IPS-NIHi11 (cell line): ENCODE data around the gene EEF2K.
A peak's percentile ranks its signal among the peaks of the same experiment; 100 is the strongest.
"Not testable (repeated sequence)": the region's sequence is repeated elsewhere in the genome, so short reads cannot be mapped to it uniquely, and the experiment has no call there.

Experiments
- DNase-seq: peaks from one replicate; pipeline ENCODE4 v3.0.0; 2012; ENCODE audit warnings: mixed read lengths, low spot score

Gene EEF2K

DNA sequence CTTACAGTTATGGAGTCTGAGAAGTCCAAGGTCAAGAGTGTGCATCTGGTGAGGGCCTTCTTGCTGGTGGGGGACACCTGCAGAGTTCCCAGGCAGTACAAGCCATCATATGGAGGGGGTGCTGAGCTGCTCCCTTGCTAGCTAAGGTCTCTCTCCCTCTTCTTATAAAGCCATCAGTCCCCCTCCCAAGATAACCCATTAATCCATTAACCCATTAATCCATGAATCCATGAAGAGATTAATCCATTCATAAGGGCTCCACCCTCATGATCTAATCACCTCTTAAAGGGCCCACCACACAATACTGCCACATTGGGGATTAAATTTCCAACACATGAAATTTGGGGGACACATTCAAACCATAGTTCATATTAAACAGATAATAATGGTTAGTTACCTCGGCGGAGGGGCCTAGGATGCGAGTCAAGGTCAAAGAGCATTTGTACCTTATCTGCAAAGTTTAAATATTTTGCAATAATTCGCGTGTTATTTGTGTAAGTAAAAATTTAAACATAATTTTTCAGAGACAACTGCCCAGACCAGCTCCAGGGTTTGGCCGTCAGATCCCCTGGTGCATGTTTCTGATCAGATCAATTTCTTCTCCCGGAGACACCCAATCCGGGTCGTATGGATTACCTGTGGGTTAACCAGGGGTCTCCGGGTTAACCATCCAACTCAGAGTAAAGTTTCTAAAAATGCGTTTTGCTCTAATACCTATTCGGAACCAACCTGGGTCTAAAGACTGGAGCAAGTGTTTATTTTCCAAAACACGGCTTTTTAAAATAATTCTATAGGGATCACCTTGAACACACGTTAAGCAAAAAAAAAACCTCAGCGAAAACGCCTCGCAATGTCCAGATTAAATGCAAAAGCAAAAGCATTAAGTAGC, 90.4 kb downstream of the EEF2K start:
- DNase-seq, result no peak

DNA sequence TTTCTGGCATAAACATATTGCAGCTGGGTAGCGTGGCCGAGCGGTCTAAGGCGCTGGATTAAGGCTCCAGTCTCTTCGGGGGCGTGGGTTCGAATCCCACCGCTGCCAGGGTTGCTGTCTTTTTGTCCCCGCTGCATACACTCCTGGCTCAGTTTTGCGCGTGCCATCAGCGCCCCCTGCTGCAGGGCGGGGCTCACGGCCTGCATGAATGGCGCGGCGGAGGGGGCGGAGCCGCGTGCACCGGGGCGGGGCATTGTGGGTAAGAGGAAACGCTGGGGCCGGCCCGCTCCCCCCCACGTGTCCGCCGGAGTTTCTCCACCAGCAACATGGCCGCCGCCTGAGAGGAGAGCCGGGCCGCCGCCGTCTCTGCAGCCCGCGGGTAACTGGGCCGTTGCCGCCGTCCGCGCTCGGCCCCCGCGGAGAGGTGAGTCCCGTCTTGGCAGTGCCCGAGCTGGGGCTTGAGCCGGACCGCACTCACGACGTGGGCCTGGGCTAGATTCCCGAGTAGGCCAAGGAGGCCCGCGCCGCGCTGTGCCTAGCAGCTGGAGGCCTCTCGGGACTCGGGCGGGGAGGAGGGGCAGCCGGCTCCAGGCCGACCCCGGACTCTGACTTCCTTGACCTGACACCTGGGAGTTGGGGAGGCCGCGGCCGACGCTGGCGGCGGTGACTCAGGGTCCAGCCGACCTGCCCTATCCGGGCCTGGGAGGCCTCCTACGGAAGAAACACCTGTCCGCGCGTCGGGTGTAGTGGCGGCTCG, 91.2 kb downstream of the EEF2K start, which contains the start of gene POLR3E:
Gene POLR3E, plus strand, starts transcription at position 296 of the 757 bp plus-strand sequence. CDS start 5,560 bp downstream, outside the sequence.
- peak; percentile 95 for DNase-seq

GRCh38 chr16:22297871-22298733, 92.0 kb downstream of the EEF2K start:
- peak; percentile 72 for DNase-seq

- DNase-seq, result no peak
Observed at GRCh38 chr16:22299036-22299435, 93.0 kb downstream of the EEF2K start.

DNA sequence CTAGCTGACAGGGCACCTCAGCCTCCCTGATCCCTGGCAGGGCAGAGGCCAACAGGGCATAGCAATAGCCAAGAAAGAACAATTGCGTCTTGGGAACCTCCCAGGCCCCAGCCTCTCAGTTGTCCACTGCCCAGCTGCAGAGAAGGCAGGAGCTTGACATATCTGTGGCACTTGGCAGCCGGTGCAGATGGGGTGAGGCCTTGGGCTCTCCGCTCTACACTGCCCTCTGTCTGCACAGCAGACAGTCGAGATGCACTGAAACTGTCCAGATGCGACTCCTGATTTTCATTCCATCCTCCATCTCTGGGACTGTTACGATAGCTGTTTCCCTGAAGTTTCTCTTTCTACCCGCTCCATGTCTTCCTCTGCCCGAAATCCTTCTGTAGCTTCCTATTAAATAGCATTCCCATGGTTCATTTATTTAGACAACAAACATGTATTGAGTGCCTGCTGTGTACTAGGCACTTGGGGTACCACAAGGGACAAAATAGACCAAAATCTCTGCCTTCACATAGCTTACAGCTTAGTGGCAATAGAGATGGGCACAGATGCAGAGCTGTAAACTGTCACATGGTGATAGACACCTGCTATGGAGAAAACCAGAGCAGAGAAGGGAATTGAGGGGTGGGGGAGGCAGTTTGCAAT, 94.5 kb downstream of the EEF2K start:
- DNase-seq, result peak; percentile 64

GRCh38 chr16:22301423-22301822, 95.3 kb downstream of the EEF2K start:
- not testable (repeated sequence) for DNase-seq

DNA sequence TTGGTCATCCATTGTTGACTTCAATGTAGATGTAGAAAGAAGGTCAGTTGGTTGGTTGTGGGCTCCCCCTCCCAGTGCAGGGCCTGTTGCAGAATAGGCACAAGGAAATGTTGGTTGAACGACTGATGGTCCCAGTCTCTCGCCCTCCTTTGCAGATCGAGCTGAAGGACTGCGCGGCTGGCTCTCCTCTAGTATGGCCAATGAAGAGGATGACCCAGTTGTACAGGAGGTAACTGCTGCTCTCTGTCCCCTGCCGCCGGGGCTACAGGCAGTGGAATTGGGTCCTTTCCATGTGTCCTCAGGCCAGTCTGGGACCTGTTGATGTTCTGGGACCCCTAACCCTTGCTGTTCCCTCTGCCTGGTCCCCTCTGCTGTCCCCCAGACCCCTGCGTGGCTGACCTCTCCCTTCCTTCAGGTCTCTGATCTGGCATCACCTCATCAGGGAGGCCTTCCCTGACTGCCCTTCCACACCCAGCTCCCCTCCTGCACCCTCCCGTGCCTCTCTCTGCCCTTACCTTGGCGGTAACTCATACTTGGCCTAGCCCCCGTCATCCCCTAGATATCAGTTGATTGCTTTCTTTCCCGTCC, 96.8 kb downstream of the EEF2K start:
- no peak for DNase-seq

GRCh38 chr16:22304411-22304810, 98.3 kb downstream of the EEF2K start:
- no peak for DNase-seq

DNA sequence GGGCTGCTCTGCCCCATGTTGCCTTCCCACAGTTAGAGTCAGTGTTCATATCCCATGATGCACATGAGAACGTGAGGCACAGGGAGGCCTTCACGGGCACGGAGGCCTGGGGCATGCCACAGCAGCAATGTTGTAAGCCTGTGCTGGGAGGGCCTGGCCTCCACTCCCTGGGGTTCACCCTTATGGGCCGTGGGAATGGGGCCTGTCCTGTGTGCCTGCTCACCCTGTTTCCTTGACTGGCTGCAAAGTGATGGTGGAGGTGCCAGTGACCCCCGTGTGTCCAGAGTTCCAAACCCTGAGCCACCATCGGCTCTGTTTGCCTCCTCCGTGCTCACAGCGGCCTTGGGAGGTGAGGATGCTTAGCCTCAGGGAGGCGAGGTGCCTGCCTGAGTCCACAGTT, 100.7 kb downstream of the EEF2K start:
- DNase-seq, result no peak

DNA sequence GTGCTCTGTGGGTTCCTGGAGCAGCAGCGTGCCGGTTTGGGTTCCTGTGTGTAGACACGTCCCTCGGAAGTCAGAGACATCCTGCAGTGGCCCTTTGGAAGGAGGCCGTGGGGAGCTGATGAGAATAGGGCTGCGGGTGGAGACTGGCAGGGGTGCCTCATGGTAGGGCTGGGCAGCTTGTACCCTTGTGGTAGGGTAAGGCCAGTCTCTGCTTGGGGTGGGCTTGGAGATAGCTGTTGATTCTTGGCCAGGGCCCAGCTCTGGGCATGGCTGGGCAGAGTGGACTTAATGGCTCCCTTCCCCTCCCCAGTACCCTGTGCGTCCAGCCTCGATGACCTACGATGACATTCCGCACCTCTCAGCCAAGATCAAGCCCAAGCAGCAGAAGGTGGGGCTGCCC, 101.8 kb downstream of the EEF2K start:
- DNase-seq, result no peak

GRCh38 chr16:22308824-22309520, 102.9 kb downstream of the EEF2K start:
- no peak for DNase-seq

DNA sequence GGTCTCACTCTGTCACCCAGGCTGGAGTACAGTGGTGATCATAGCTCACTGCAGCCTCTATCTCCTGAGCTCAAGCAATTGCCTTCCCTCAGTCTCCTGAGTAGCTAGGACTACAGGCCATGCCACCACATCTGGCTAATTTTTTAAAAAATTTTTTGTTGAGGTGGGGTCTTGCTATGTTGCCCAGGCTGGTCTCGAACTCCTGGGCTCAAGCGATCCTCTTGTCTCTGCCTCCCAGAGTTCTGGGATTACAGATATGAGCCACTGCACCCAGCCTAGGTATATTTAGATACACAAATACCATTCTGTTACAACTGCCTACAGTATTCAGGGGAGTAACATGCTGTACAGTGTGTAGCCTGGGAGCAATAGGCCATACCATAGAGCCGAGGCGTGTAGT, 105.4 kb downstream of the EEF2K start:
- DNase-seq, result no peak

DNA sequence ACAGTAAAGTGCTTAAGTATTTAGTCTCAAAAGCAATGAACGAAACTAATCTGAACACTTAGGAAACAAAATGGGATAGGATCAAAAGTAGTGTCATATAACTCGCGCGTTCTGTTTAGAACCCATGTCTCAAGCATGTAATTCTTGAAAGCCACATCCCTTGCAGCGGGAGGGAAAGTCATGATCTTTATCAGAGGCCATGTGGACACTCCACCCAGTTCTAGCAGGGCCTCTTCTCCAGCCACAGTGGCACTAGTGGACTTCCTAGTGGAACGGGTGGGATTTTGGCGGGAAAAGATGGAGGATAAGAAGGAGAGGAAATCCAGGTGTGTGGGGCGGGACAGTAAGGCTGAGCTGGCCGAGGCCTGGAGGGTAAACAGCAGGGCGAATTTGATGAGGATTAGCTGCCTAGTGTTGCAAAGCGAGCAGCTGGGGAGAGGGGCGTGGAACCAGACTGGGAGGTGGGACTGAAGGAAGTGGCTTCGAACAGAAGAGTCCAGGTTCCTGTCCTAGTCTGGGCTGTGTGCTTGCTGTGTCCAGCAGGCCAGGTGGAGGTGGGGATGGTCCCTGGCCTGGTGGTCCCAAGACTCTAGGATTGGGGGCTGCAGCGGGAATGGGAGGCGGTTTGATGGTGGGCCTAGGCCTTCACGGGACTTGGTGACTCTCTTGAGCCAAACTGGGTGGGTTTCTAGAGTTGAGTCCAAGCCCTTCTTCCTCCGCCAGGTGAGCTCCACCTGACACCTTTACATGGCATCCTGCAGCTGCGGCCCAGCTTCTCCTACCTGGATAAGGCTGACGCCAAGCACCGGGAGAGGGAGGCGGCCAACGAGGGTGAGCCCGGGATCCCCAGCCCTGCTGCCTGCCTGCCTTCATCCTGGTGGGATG, 107.1 kb downstream of the EEF2K start:
- no peak for DNase-seq

GRCh38 chr16:22313876-22314470, 107.9 kb downstream of the EEF2K start:
- no peak for DNase-seq

GRCh38 chr16:22314661-22315626, 108.9 kb downstream of the EEF2K start:
- DNase-seq, result no peak

GRCh38 chr16:22315979-22316378, 109.9 kb downstream of the EEF2K start:
- no peak for DNase-seq

DNA sequence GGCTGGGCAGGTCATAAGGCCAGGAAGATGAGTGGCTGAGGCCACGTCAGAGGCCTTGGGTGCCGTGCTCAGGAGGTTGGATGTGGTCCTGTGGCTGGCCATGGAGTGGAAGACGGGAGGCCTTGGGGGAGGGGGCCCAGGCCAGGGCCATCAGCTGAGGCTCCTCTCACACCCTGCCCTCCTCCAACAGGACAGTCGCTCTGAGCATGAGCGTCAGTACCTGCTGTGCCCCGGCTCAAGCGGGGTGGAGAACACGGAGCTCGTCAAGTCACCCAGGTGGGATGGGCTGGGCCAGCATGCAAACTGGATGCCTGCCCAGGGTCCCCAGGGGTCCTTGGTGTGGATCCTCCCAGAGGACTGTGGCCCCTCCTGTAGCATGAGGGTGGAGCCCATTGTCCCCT, 110.3 kb downstream of the EEF2K start:
- no peak for DNase-seq

DNA sequence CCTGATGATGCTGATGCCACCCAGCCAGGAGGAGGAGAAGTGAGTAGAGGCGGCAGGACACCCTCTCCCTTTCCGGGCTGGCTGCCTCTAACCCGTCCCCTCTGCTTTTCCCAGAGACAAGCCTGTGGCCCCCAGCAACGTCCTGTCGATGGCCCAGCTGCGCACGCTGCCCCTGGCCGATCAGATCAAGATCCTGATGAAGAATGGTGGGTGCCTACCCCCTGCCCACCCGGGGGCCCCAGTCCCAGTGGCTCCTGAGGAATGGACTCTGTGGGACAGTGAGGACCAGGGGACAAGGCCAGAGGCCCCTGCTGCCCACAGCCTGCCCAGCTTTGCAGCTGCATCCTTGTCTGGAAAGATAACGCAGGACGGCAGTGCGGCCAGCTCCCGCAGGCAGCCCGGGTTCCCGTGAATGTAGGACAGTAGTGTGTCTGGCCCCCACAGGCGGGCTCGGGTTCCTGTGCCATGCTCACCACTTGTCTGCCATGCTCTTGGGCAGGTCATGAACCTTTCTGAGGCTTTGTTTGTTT, 111.0 kb downstream of the EEF2K start:
- no peak for DNase-seq
